DND-41 (cell line): Measurements from ENCODE around the gene AUTS2.

Experiments used
- EZH2 ChIP-seq: IDR thresholded peaks from 3 replicates; pipeline ENCODE4 v1.6.1; 2012; ENCODE audit warnings: borderline replicate concordance, low read depth, mild to moderate bottlenecking, moderate library complexity, low read length, inconsistent platforms; ENCODE audit not compliant: severe bottlenecking
- TF ChIP-seq, protein P1 (sequence below): IDR thresholded peaks from 2 replicates; pipeline ENCODE4 v1.5.1; 2012; ENCODE audit warnings: borderline replicate concordance, low read length, moderate library complexity, mild to moderate bottlenecking; ENCODE audit not compliant: poor library complexity, severe bottlenecking; ENCODE audit errors: extremely low read depth

DNA sequence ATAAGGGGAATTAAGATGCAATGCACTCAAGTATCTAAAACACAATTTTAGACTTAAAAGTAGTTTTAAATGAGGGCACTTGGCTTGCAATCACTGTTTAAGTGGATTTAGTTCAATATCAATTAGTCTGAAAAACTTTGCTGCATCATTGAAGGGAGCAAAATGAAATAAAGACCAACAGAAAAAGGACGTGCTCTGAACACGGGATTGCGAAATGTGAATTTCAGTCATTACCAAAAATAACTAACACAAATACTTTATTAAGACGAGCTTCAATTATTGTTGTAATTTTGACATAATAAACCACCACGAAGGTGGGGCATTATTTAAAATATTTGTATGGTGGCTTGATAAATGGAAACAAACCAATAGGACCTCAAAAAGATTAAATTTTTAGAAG, 1171.9 kb downstream of the AUTS2 start:
- TF ChIP-seq, protein P1, sequence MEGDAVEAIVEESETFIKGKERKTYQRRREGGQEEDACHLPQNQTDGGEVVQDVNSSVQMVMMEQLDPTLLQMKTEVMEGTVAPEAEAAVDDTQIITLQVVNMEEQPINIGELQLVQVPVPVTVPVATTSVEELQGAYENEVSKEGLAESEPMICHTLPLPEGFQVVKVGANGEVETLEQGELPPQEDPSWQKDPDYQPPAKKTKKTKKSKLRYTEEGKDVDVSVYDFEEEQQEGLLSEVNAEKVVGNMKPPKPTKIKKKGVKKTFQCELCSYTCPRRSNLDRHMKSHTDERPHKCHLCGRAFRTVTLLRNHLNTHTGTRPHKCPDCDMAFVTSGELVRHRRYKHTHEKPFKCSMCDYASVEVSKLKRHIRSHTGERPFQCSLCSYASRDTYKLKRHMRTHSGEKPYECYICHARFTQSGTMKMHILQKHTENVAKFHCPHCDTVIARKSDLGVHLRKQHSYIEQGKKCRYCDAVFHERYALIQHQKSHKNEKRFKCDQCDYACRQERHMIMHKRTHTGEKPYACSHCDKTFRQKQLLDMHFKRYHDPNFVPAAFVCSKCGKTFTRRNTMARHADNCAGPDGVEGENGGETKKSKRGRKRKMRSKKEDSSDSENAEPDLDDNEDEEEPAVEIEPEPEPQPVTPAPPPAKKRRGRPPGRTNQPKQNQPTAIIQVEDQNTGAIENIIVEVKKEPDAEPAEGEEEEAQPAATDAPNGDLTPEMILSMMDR, result no peak
- TF ChIP-seq EZH2, result no peak
